SHP77 (cell line): ENCODE measurements around the gene TIE1.

Experiments used
- DNase-seq, 2 experiments: peaks; one replicate each; lab custom pipeline; 2025; lab: John Stamatoyannopoulos, UW

The TIE1 gene

DNA sequence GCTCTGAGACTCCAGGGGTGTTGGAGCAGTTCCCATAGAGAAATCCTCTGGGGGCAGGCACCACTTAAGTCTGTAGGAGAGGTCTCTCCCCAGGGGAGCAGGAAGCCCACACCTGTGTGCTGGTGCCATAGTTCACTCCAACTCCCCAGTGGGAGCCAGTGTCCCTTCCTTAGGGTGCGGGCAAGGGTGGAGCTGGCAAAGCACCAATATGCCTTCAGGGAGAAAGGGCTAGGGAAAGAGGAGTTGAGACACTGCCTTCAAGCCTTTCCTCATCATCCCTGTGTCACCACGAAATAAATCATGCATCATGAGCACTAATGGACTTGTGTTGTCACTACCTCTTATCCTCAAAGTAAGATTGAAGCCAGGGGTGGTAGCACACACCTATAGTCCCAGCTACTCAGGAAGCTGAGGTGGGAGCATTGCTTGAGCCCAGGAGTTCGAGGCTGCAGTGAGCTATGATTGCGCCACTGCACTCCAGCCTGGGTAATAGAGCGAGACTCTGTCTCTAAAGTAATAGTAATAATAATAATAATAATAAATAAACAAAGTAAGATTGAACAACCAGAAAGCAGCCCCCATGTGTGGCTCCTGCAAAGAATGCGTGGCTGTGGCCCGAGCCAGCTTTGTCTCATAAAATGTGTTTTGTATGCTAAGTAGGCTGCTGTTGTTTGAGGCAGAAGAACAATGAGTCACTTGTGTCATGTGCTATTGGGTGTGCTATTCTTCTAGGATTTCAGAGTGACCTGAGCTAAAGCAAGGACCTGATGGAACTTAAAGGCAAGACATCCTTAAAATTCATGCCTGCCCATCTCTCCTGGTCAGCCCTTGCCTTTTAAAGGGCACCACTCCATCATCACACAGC lies 6.7 kb upstream of the TIE1 start:
- no peak for DNase-seq

DNA sequence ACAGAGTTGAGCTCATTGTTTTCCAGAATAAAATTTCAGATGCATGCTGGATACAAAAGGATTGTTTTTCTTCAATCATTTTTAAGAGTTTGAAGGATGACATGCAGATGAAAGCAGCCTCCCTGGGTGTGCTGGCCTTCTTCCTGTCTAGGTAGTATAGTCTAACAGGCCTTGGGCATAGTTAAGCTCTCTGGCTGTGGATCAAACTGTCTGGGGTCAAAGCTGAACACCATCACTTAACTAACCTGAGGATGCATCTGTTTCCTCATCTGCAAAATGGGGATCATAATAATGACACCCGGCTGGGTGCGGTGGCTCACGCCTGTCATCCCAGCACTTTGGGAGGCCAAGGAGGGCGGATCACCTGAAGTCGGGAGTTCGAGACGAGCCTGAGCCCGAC lies 6.0 kb upstream of the TIE1 start:
- DNase-seq, result no peak

DNA sequence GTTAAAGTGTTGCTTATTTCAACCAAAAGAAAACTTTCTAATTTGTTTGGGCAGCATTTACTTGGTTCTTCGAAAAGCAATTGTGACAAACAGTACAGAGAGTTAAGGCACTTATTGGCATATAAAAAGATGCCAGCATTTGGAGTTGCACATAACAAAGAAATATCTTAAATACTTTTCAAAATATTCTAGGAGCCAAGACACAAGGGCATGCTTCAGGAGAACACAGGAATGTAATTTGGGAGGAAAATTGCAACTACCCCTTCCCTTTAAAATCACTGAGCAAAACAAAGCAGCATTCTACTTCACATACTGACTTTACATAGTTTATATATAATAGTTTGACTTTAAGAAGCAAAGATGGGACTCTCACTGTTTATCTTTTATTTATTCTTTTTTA lies 4.6 kb upstream of the TIE1 start:
- no peak for DNase-seq

DNA sequence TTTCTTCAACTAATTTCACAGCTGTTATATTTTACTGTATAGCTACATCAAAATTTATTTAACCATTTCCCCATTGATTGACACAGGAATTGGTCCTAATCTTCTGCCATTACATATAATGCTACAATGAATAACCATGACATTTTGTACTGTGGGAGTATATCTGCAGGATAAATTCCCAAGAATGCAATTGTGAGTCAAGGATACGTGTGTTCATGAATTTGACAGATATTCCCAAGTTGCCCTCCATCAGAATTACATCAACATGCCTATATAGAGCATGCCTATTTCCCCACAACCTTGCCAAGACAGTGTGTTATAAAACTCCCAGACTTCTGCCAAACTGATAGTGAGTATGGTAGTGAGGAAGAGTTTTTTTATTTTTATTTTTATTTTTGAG lies 2.7 kb upstream of the TIE1 start:
- no peak for DNase-seq

DNA sequence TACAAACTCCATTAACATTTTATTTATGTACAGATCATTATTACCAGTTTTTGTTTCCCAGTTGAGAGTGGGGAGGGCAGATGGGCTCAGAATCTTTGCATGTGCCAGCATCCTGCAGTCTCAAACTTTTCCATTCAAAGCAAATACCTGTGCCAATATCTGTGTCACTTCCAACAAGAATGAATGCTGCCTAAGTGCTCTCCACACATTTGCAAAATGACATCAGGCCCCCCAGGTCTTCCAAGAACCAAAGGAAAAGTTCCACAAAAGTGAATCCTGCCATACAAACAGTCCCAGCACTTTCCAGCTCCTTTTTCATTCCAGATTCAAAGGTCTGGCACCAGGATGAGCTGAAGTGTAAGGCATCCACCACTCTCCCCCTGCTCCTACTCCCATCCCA lies 1.7 kb upstream of the TIE1 start:
- DNase-seq, result no peak

DNA sequence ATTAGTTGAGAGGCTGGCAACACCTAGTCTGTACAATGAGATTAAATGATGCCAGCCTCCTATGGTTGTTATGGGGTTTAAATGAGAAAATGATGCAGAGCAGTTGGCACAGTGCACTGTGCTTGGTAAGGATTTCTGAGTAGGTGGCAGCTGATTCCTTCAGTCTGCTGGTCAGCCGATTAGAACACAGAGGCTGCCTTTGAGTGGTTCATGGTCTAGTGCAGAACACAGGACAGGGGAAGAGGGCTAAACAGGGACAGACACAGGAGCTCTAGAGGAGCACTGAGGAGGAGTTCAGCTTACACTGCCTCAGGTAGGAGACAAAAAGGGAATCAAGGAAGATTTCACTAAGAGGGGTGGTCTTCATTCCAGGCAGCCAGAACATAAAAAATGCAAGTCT lies 1.4 kb downstream of the TIE1 start:
- no peak for DNase-seq

DNA sequence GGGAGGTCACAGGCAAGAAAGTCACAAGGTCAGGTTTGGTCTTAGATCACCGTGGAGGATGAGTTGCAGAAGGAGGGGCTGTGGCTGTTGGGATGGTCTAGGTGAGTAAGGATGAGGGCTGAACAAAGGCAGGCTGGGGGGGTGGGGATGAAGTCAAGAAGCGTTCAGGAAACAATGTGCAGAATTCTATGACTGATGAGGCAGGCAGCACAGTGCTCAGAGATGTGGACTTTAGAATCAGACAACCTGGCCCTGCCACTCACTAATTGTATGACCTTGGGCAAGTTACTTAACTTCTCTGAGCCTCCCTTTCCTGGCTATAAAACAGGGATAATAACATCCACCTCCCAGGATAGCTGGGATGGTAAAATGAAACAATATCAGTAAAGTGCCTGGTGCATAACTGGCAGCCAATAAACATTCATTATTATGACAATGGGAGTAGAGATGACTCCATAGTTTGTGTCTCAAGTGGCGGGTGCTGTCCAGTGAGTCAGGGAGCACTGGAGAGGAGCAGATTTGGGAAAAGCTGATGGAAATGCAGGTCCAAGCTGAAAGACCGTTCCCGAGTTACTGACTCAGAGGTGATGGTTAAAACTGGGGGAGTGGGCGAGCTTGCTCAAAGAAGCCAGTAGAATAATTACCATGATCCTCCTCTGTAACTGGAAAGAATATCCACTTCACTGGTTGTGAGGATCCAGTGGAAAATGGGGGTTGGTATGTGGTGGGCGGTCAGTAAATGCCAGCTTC lies 2.1 kb downstream of the TIE1 start:
- DNase-seq, result no peak

DNA sequence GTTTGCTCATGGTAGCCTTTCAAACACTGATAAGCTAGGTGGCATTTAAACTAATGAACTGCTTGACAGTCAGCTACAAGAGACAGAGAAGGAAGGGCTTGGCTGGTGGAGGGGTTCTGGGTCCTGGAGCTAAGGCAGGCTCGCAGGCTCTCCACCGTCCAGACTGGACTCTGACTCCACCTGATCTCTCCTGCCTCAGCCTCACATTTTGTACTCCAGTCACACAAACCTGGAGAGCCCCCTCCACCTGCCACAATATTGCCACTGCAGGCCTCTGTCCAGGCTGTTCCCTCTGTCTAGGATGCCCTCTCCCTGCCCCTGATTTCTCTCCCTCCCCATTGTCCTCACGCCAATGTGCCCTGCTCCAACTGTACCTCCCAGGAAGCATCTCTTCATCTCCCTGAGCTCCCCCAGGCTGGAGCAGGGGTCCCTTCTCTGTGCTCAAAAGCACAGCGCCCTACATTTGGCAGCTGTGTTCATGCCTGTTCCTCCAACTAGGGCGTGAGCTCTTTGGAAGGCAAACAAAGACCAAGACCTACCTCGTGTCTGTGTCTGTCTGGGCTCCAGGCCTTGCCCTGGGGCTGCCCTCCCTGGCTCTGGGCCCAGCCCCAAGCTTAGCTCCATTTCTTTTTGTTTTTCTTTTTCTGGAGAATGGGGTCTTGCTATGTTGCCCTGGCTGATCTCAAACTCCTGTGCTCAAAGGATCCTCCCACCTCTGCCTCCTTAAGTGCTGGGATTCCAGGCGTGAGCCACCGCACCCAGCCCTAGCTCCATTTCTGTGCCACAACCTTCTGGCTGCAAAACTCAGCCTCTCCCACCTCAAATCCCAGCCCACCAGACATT lies 2.9 kb downstream of the TIE1 start:
- DNase-seq, result no peak

DNA sequence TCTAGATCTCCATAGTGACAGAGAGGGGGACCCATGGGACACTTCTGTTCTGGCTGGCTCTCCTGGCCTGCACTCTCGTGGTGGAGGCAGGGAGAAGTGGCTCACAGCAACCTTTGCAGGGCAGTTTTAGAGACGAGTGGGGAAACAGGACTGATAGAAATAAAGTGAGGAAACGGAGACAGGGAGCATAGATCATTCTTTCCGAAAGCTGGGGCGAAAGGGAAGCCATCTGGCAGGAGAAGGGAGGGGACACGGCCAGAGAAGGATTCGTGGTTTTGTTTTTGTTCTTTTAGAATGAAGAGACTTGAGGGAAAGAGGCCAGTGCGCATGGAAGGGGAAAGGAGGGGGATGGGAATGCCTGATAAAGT lies 3.5 kb downstream of the TIE1 start:
- DNase-seq, result no peak

DNA sequence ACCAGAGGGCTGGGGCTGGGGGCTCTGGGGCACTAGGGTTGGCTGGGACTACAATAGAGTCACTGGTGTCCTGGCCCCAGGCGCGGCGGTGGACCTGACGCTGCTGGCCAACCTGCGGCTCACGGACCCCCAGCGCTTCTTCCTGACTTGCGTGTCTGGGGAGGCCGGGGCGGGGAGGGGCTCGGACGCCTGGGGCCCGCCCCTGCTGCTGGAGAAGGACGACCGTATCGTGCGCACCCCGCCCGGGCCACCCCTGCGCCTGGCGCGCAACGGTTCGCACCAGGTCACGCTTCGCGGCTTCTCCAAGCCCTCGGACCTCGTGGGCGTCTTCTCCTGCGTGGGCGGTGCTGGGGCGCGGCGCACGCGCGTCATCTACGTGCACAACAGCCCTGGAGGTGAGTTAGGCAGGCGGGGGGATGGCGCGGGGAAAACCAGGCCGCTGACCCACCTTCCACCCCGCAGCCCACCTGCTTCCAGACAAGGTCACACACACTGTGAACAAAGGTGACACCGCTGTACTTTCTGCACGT lies 4.1 kb downstream of the TIE1 start:
- no peak for DNase-seq

DNA sequence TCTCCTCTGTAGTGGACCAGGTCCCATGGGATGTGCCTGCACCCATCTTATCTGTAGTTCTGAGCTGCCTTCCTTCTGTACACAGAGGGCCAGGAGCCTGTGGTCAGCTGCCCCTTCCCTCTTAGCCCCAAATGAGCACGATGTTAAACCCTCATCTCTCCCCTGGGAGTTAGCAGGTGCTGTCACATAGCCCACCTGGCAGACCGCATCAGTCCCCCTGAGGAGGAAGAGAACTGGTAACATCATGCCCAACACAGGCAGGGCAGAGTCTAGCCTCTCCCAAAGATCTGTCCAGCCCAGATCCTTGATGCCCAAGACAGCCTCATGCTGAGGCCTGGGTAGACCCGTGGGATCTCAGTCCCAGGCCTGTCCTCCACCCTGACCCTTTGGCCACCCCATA lies 4.7 kb downstream of the TIE1 start:
- DNase-seq, result no peak

DNA sequence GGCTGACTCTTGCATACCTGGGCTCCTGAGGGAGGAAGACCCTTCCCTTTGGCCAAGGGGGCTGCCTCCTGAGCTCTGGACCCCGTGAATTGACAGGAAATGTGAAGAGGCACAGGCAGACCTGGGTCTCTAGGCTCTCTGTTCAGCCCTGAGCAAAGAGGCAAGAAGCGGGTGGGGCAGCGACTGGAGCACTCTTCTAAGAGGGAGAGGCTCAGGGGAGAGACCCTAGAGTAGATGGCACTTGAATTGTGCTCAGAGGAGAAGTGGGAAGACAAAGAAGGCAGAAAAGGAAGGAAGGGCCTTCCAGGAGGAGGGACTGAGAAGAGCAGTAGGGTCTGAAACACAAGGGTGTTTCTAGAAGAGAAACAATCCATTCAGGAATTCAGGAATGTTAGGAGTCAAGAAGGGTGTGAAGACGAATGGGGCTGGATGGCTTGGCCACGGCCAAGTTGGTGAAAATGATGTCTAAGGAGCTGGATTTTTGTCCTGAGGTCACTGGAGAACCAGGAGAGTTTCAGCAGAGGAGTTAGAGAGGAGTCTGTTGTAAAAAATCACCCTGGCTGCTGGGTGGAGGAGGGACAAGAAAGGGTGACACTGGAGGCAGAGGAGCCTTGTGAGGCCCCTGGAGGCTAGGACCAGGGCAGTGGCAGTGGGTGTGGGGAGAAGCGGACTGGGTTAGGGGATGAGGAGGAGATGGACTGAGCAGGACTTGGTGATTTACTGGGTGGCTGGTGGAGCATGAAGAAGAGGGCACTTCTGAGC lies 5.3 kb downstream of the TIE1 start:
- no peak for DNase-seq

DNA sequence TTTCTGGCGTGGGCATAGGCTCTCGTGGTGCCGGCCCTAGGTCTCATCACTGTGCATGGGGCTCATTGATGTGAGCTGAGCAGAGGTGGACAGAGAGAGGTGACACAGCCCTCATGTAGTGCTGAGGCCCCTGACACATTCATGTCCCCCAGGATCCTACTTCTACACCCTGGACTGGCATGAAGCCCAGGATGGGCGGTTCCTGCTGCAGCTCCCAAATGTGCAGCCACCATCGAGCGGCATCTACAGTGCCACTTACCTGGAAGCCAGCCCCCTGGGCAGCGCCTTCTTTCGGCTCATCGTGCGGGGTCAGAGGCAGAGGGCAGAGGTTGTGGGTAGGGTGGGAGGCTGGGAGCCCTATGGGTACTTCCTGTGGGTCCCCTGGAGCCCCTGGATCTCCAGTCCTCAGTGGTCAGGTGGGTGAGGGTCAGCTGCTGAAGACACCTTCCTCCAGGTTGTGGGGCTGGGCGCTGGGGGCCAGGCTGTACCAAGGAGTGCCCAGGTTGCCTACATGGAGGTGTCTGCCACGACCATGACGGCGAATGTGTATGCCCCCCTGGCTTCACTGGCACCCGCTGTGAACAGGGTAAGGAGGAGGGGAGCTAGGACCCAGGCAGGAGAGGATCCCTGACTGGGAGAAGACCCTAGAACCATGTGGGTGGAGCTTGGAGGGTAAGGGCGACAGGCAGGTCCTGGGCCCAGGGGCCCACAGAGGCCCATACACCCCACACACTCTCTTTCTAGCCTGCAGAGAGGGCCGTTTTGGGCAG lies 6.1 kb downstream of the TIE1 start:
- DNase-seq, result no peak

DNA sequence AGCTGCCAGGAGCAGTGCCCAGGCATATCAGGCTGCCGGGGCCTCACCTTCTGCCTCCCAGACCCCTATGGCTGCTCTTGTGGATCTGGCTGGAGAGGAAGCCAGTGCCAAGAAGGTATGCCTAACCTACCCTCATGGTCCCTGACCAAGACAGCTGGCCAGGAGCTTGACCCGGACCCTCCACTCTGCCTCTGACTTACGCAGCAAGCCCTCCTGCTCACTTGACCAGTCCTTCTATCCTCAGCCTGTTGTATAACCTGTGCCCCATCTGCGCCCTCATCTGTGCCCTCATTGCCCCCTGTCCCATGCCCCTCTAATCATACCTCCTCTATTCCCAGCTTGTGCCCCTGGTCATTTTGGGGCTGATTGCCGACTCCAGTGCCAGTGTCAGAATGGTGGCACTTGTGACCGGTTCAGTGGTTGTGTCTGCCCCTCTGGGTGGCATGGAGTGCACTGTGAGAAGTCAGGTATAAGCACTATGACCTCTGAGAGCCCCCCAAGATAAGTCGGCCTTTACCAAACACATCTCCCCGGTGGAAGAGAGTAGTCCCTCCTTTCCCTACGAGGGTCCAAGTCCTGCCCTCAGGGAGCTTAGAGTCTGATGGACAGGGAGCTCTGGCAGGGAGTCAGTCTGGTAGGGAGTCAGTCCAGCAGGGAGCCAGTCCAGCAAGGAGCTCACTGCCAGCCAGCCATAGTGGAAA lies 6.8 kb downstream of the TIE1 start:
- no peak for DNase-seq

DNA sequence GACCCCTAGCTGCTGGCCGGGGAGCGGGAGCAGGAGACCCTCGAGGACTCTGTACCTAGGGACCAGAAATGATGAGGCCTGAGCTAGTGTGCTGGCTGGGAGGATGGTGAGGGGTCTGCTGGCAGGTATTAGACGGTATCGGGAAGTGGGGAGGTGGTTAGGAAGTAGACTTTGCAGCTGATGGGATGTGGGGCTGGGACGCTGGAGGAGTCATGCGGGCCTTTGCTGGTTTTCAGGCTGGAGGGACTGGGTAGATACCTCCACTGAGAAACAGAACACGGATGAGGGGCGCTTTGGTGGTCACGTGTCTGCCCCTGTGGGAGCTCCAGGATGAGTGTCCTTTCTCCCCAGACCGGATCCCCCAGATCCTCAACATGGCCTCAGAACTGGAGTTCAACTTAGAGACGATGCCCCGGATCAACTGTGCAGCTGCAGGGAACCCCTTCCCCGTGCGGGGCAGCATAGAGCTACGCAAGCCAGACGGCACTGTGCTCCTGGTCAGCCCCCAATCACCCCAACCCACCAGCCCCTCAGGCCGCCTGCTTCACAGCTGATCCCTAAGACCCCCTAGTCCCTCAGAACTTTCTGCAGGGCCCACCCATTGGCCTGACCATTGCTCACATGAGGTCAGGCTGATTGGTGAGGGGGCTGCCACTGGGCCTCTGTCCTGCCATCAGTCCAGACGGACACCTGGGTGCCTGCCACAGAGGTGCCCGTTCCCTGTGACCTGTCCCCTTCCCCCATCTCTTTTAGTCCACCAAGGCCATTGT lies 8.0 kb downstream of the TIE1 start:
- no peak for DNase-seq

DNA sequence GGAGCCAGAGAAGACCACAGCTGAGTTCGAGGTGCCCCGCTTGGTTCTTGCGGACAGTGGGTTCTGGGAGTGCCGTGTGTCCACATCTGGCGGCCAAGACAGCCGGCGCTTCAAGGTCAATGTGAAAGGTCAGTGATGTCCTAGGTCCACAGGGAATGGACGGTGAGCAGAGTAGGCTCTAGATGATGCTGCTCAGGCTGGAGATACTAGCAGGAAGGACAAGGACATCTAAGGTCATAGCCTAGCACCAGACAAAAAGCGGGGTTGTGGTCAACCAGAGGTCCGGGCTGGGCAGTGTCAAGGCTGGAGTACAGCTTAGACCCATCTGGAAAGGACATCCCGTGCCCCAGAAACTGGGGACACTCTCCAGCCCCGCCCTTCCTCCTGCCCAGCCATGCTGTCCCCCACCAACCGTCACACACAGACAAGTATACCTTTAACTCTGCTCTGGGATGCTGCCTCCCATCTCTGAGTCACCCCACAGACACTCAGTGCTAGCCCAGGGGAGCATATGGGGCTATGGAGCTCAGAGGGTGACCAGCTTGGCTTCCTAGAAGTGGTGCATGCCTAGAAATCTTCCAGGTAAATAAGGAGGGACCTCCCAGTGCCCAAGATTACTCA lies 8.7 kb downstream of the TIE1 start:
- DNase-seq, result no peak

DNA sequence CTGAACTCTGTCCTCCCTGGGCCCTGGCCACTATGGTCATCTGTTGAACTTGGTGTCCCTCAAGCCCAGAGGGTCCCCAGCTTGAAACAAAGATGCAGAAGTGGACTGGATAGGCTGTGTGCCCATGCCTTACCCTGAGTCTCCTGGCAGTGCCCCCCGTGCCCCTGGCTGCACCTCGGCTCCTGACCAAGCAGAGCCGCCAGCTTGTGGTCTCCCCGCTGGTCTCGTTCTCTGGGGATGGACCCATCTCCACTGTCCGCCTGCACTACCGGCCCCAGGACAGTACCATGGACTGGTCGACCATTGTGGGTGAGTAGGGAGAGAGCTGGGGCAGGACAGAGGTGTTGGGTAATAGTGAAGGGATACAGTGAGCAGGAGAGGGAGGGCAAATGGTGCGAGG lies 10.7 kb downstream of the TIE1 start:
- no peak for DNase-seq

DNA sequence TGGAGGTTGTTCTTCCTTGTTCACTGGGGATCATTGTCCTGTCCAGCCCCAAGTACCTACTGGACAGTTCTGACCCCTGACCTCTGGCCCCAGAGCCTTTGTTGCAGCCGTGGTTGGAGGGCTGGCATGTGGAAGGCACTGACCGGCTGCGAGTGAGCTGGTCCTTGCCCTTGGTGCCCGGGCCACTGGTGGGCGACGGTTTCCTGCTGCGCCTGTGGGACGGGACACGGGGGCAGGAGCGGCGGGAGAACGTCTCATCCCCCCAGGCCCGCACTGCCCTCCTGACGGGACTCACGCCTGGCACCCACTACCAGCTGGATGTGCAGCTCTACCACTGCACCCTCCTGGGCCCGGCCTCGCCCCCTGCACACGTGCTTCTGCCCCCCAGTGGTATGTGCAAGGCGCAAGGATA lies 11.4 kb downstream of the TIE1 start:
- no peak for DNase-seq
